HEK293 (cell line): ENCODE results near the gene LRRN4CL.

Experiments used
- CTCF ChIP-seq: fragments of 450-650 bp; formaldehyde crosslinking; IDR thresholded peaks from 2 replicates; pipeline ENCODE4 v1.5.1; 2016; ENCODE audit warnings: missing biosample characterization, missing genetic modification characterization
- RBAK ChIP-seq: fragments of 450-650 bp; formaldehyde crosslinking; IDR thresholded peaks from 2 replicates; pipeline ENCODE4 v1.5.1; 2016; ENCODE audit warnings: missing biosample characterization, missing genetic modification characterization
- ZNF280C ChIP-seq: fragments of 450-650 bp; formaldehyde crosslinking; IDR thresholded peaks from 2 replicates; pipeline ENCODE4 v1.5.1; 2016; ENCODE audit warnings: missing biosample characterization, missing genetic modification characterization

GRCh38 chr11:62664405-62665074 is 24.8 kb downstream of the LRRN4CL start:
- TF ChIP-seq RBAK (tag by site-specific recombination) = no peak
- TF ChIP-seq CTCF (tag by site-specific recombination) = no peak
- TF ChIP-seq ZNF280C (tag by site-specific recombination) = no peak
